Stimulated activated CD8-positive, alpha-beta memory T cell treated with anti-CD3 and anti-CD28 coated beads, Interleukin-7, amount 100 ng/mL, for 4 hours (primary cell): ENCODE data around the gene RPS6KA4.

ENCODE experiments used
- DNase-seq, 2 donors: peaks; one replicate each; pipeline ENCODE4 v3.0.0-alpha.2; 2020; ENCODE audit warnings: low read depth in 2 of 2

RPS6KA4 gene

DNA sequence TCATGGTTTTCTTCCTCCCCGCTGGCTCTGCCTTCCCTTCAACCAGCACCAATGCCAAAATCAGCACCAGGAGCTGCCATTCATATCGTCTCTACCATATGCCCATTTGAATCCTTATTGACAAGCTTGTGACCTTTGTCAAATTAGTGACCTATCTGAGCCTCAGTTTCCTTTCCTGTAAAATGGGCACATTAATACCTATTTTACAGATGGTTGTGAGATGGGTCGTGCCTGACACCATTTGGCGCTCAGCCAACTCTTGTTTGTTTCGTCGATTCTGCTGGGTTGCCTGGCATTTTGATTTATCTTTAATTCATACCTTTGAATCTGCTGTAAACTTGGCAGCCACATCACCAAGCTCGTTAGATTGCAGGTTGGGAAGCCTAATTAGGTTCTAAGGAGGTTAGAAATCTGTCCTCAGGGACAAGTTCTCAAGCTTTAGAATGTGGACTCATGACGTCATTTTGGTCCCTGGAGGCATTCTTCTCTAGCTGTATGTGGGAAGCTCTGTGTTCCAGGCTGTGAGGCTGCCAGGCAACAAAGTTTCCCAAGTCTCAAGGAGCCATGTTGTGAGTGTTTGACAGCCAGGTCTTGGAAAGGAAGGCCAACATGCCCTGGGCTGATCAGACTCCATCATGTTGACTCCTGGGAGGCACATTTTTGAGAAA, 61.0 kb downstream of the RPS6KA4 start:
- no peak for DNase-seq
